Motor neuron (in vitro differentiated cells): Measurements from ENCODE around the gene HOXD10. TPM values are rescaled to one million over a fixed set of nuclear protein-coding genes. Genes with fewer than 3 reads are reported as not detected.

Experiments
- ATAC-seq, 8 experiments: fragments of 200-7000 bp; cut with Tn5 transposase; replicated peaks in 6 of 8; 2 replicates each; pipeline ENCODE4 v1.8.0; 2021; ENCODE audit warnings: mild to moderate bottlenecking in 8 of 8, moderate library complexity in 8 of 8
- H3K27ac ChIP-seq, 2 donors: fragments of 250-450 bp; sonication (Bioruptor Pico); 2 replicates each; pipeline ENCODE4 v1.9.0; 2021; ENCODE audit warnings: antibody characterized with exemption in 2 of 2, mild to moderate bottlenecking in 2 of 2, moderate library complexity in 1 of 2
- H3K4me1 ChIP-seq, 2 donors: fragments of 250-450 bp; sonication (Bioruptor Pico); replicated peaks in 1 of 2; 2 replicates each; pipeline ENCODE4 v1.6.1; 2021; ENCODE audit warnings: antibody characterized with exemption in 2 of 2, mild to moderate bottlenecking in 2 of 2, moderate library complexity in 1 of 2
- H3K4me3 ChIP-seq, 5 donors: fragments of 250-450 bp; sonication (Bioruptor Pico); 2 replicates each; pipeline ENCODE4 v1.9.0; 2021; ENCODE audit warnings: antibody characterized with exemption in 5 of 5, mild to moderate bottlenecking in 5 of 5, moderate library complexity in 4 of 5
- WGBS, 10 experiments: fragments of 450-650 bp; shearing (Covaris generic); methylation state at CpG; one replicate each; pipeline ENCODE4 v1.0.0; 2022; 5-methylcytosine and 5-hydroxymethylcytosine counted together
- in situ Hi-C, 9 experiments: fragments of 400-800 bp; cut with MboI; loops; one replicate each; pipeline ENCODE4 v1.15.0; 2021; ENCODE audit warnings: low sequenced_read_pairs in 9 of 9, low pct_unique_long_range_greater_than_20kb in 2 of 9; ENCODE audit not compliant: unreplicated experiment in 9 of 9
- total RNA-seq, 8 experiments: library from RNA; unstranded; fragments of 300-600 nt; gene quantifications; 2 replicates each; pipeline versions ENCODE4 v1.2.3 to v1.2.4, GENCODE V29; 2022

The HOXD10 gene
- total RNA-seq, 8 experiments from 2014 or later, result 0.11 to 22.3 (median 0.61) TPM; not detected in 2

DNA sequence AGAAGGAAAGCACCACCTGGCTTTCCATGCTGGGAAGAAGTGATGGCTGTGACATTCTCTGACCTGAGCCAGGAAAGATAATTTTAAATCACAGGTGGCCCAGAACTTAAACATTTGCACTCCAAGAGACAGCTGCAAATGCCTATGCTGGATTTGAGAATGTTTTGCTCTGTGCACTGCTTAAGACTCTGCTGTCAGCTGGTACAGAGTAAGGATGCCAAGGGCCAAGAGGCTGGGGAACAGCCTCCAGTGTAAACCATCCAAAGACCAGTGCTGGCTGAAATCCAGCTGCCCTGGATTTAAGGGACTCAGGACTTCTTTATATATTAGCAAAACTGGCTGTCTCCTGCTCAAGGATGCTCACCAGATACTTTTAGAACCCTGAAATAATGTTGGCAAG is 16.8 kb downstream of the HOXD10 start:
- in situ Hi-C loops, result loop anchor here (10.0 to 25.0 kb wide), 9 partner anchors 329 to 1629 kb away; no protein-coding TSS in a partner anchor
- H3K27ac ChIP-seq, result peak overlapping the region; percentile 94 to 100
- H3K4me1 ChIP-seq, result peaks cover 26 to 32% of the 10 kb centered on the region in 2 donors
- peak overlapping the region; percentile 55 to 99 (median 80) for H3K4me3 ChIP-seq
- ATAC-seq, result no peak

- 10 to 50% (median 33%) methylated on average over 2 to 4 of the region's 4 CpGs; no CpG with 5 or more reads in 4 of the 10 experiments for WGBS, 10 experiments
- Histone ChIP-seq H3K27ac (peak overlapping the region; percentile 94 to 100), H3K4me3 (peak overlapping the region; percentile 55 to 99 (median 80)), H3K4me1 (peaks cover 26 to 32% of the 10 kb centered on the region in 2 donors)
- in situ Hi-C loops, result loop anchor here (10.0 to 25.0 kb wide), 9 partner anchors 328 to 1628 kb away; no protein-coding TSS in a partner anchor
- ATAC-seq, result no peak
These were observed 17.5 kb downstream of the HOXD10 start for GRCh38 chr2:176134035-176134434.

DNA sequence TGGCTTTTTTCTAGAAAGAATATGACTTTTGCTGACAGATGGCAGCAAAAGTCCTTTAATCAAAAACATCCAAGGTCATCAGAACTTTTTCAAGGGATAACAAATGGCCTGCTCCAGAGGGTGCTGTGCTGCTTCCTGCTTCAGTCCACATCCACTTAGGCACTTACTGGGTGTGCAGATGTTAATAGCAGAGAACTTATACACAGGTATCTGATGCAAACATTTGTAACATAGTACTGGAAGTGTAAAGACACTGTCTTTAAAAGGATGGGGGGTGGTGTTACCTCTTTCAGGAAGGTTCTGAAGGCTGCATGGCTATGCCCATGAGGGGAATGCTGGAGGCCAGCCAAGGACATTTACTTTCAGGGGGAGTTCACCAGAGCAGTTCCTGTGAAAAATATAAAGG is 18.5 kb downstream of the HOXD10 start:
- Histone ChIP-seq H3K27ac (peak overlapping the region; percentile 98 to 100), H3K4me3 (peak overlapping the region; percentile 62 to 99 (median 97)), H3K4me1 (peaks cover 26 to 42% of the 10 kb centered on the region in 2 donors)
- peak in 4 of 8 experiments; percentile 6 to 29 (median 16) for ATAC-seq
- in situ Hi-C loops, result loop anchor here (10.0 to 25.0 kb wide), 9 partner anchors 327 to 1627 kb away; no protein-coding TSS in a partner anchor

DNA sequence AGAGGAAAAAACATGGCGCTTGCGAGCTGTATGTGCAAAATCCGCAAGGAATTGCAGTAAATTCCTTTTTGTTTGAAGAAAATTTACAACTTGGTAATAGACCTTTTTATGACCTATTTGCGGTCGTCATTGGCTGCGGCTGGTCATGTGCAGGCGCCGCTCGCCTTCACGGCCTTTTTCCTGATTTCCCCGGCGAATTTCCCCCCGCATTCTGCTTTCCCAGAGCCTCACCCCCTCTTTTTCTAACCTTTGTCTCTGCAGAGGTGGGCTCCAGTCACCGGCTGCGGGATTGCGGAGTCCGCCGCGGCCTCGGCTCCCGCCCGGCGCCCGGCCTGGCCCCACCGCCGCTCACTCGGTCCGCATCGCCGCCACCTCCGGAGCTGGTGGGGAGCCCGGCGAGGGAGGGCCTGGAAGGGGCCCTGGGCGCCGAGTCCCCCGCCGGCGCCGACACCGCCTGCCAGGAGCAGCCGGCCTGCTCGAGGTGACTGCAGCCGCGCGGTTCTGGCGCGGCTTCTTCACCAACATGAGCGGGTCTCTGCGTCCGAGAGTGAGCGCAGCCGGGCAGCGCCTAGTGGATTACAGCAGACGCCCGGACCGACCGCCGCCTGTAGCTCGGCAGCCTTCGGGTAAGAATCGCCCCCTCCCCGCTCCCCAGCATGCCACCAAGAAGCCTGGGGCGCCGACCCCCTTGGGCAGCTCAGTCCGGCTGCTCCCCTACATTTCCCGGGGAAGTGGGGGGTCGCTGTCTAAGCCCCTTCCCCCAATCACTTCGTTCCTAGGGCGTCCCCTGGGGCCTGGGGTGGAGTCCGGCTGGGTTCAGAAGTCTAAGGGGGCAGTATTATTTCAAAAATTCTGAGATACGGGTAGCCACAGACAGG is 20.0 kb downstream of the HOXD10 start:
- peak; percentile 10 to 50 (median 22) for ATAC-seq
- in situ Hi-C loops, result loop anchor here (10.0 to 25.0 kb wide), 9 partner anchors 326 to 1626 kb away; no protein-coding TSS in a partner anchor
- Histone ChIP-seq H3K4me1 (peaks cover 34 to 55% of the 10 kb centered on the region in 2 donors), H3K4me3 (peak overlapping the region; percentile 62 to 99 (median 97)), H3K27ac (peak overlapping the region; percentile 98 to 100)
- 0 to 3% (median 0%) methylated on average over 2 to 9 of the region's 71 CpGs; no CpG with 5 or more reads in 3 of the 10 experiments for WGBS, 10 experiments

- in situ Hi-C loops, result loop anchor here (10.0 to 25.0 kb wide), 9 partner anchors 325 to 1625 kb away; no protein-coding TSS in a partner anchor
- H3K4me3 ChIP-seq, result peak overlapping the region; percentile 62 to 99 (median 97)
- WGBS, 10 experiments, result 0% methylated on average over 1 of the region's 2 CpGs; no CpG with 5 or more reads in 9 of the 10 experiments
- H3K4me1 ChIP-seq, result peaks cover 40 to 61% of the 10 kb centered on the region in 2 donors
- peak overlapping the region; percentile 98 to 100 for H3K27ac ChIP-seq
- ATAC-seq, result no peak
These were observed 20.6 kb downstream of the HOXD10 start for GRCh38 chr2:176137252-176137580.

DNA sequence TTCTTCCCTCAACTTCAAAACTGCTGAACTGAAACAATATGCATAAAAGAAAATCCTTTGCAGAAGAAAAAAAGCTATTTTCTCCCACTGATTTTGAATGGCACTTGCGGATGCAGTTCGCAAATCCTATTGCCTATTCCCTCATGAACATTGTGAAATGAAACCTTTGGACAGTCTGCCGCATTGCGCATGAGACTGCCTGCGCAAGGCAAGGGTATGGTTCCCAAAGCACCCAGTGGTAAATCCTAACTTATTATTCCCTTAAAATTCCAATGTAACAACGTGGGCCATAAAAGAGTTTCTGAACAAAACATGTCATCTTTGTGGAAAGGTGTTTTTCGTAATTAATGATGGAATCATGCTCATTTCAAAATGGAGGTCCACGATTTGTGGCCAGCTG is 21.3 kb downstream of the HOXD10 start:
- Histone ChIP-seq H3K27ac (peak overlapping the region; percentile 98 to 100), H3K4me3 (peak overlapping the region; percentile 62 to 99 (median 97)), H3K4me1 (peaks cover 47 to 65% of the 10 kb centered on the region in 2 donors)
- 9 to 100% (median 32%) methylated on average over 1 to 8 of the region's 8 CpGs; no CpG with 5 or more reads in 1 of the 10 experiments for WGBS, 10 experiments
- in situ Hi-C loops, result loop anchor here (10.0 to 25.0 kb wide), 9 partner anchors 324 to 1624 kb away; no protein-coding TSS in a partner anchor
- ATAC-seq, result no peak

GRCh38 chr2:176138526-176138922 is 21.9 kb downstream of the HOXD10 start:
- in situ Hi-C loops, result loop anchor here (10.0 to 25.0 kb wide), 9 partner anchors 324 to 1624 kb away; no protein-coding TSS in a partner anchor
- H3K27ac ChIP-seq, result peak overlapping the region; percentile 98 to 100
- peaks cover 49 to 65% of the 10 kb centered on the region in 2 donors for H3K4me1 ChIP-seq
- ATAC-seq, result no peak
- peak overlapping the region; percentile 62 to 99 (median 97) for H3K4me3 ChIP-seq
- 2 to 82% (median 19%) methylated on average over 1 to 13 of the region's 14 CpGs; no CpG with 5 or more reads in 1 of the 10 experiments for WGBS, 10 experiments

DNA sequence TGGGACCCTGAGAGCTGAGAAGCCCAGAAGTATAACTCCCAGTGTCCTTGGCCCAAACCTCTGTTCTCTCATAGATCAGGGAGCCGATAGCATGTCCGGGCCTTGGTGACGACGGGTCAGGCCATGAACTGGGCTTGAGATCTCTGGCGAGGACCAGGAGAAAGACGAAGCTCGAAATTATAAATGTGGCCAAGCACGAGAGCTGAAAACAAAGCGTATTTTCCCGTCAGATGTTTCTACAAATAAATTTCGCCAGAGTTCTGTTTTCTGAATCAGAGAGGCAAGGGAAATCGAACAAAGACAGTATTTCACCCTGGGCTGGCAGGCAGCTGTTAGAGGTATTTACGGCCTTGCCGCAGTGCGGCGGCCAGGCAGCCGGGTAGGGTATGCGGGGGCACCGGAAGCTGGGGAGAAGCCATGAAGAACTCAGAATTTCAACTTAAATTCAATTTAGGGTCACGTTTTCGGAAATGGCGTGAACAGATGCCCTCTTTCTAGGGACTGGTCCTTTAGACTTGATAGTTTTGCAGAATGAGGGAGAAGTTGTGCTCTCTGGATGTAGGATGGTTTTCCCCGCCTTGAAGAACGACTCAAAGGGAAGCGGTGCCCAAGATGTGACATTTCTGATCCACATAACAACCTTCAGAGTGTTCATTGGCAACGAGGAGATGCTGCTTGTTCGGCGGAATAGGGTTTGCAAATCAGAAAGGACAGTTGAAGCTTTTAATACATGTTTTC is 22.5 kb downstream of the HOXD10 start:
- WGBS, 10 experiments, result 0 to 98% (median 15%) methylated on average over 7 to 28 of the region's 28 CpGs; no CpG with 5 or more reads in 1 of the 10 experiments
- peak in 2 of 8 experiments; percentile 2 to 3 for ATAC-seq
- in situ Hi-C loops, result loop anchor here (10.0 to 25.0 kb wide), 9 partner anchors 323 to 1623 kb away; no protein-coding TSS in a partner anchor
- peak overlapping the region; percentile 62 to 99 (median 97) for H3K4me3 ChIP-seq
- peaks cover 49 to 62% of the 10 kb centered on the region in 2 donors for H3K4me1 ChIP-seq
- H3K27ac ChIP-seq, result peak overlapping the region; percentile 98 to 100

GRCh38 chr2:176139661-176140512 is 23.3 kb downstream of the HOXD10 start:
- in situ Hi-C loops, result loop anchor here (5.0 to 25.0 kb wide), 12 partner anchors 312 to 1622 kb away; no protein-coding TSS in a partner anchor
- ATAC-seq, result peak in 7 of 8 experiments; percentile 1 to 35 (median 18)
- Histone ChIP-seq H3K4me3 (peak overlapping the region; percentile 62 to 99 (median 97)), H3K4me1 (peaks cover 49 to 59% of the 10 kb centered on the region in 2 donors), H3K27ac (peak overlapping the region; percentile 98 to 100)
- WGBS, 10 experiments, result 0 to 57% (median 14%) methylated on average over 1 to 22 of the region's 41 CpGs; no CpG with 5 or more reads in 1 of the 10 experiments

GRCh38 chr2:176140513-176141317 is 24.1 kb downstream of the HOXD10 start:
- peak; percentile 54 to 83 (median 80) for ATAC-seq
- in situ Hi-C loops, result loop anchor here (5.0 to 25.0 kb wide), 11 partner anchors 312 to 1622 kb away; no protein-coding TSS in a partner anchor
- Histone ChIP-seq H3K4me1 (peaks cover 49 to 59% of the 10 kb centered on the region in 2 donors), H3K4me3 (peak overlapping the region; percentile 62 to 99 (median 97)), H3K27ac (peak overlapping the region; percentile 70 to 100)
- WGBS, 10 experiments, result 14 to 100% (median 41%) methylated on average over 1 to 11 of the region's 48 CpGs; no CpG with 5 or more reads in 2 of the 10 experiments

GRCh38 chr2:176142281-176142680 is 25.7 kb downstream of the HOXD10 start:
- Histone ChIP-seq H3K27ac (no peak overlapping the region), H3K4me3 (peak overlapping the region in 1 of 5 donors; percentile 97), H3K4me1 (peaks cover 62 to 73% of the 10 kb centered on the region in 2 donors)
- ATAC-seq, result no peak
- 50 to 100% (median 92%) methylated on average over 1 to 2 of the region's 2 CpGs; no CpG with 5 or more reads in 6 of the 10 experiments for WGBS, 10 experiments
- in situ Hi-C loops, result loop anchor here (5.0 to 25.0 kb wide), 11 partner anchors 310 to 1620 kb away; no protein-coding TSS in a partner anchor
